DOHH2 (cell line): ENCODE data around the gene LSS.
"Not testable (repeated sequence)": the region's sequence is repeated elsewhere in the genome, so short reads cannot be mapped to it uniquely, and the experiment has no call there.

ENCODE experiments used
- H3F3A ChIP-seq: fragments of 200-600 bp; sonication (generic), shearing (Covaris generic); 2 replicates; pipeline ENCODE4 v1.6.0; 2016; ENCODE audit warnings: antibody characterized with exemption, mild to moderate bottlenecking; ENCODE audit not compliant: control insufficient read depth, insufficient read depth
- H3K27ac ChIP-seq: fragments of 200-600 bp; sonication (generic); 2 replicates; pipeline ENCODE4 v1.5.1; 2014; ENCODE audit warnings: low read depth, mild to moderate bottlenecking, low read length, moderate library complexity
- H3K27me3 ChIP-seq: fragments of 200-600 bp; sonication (generic); 2 replicates; pipeline ENCODE4 v1.6.1; 2014; ENCODE audit warnings: mild to moderate bottlenecking, low read length, mixed read lengths; ENCODE audit not compliant: control insufficient read depth
- H3K36me3 ChIP-seq: fragments of 200-600 bp; sonication (generic); 2 replicates; pipeline ENCODE4 v1.6.1; 2014; ENCODE audit warnings: mild to moderate bottlenecking, low read length, moderate library complexity, mixed read lengths; ENCODE audit not compliant: control insufficient read depth
- H3K4me1 ChIP-seq: fragments of 200-600 bp; sonication (generic); 2 replicates; pipeline ENCODE4 v1.6.1; 2014; ENCODE audit warnings: mild to moderate bottlenecking, low read length, mixed read lengths; ENCODE audit not compliant: control insufficient read depth
- H3K4me2 ChIP-seq: fragments of 200-600 bp; sonication (generic); 2 replicates; pipeline ENCODE4 v1.6.0; 2014; ENCODE audit warnings: mild to moderate bottlenecking, low read length, moderate library complexity
- H3K4me3 ChIP-seq: fragments of 200-600 bp; sonication (generic); 2 replicates; pipeline ENCODE4 v1.5.1; 2014; ENCODE audit warnings: mild to moderate bottlenecking, low read length, mixed read lengths
- H3K79me2 ChIP-seq: fragments of 200-600 bp; sonication (generic); 2 replicates; pipeline ENCODE4 v1.6.1; 2014; ENCODE audit warnings: mild to moderate bottlenecking, low read length, mixed read lengths; ENCODE audit not compliant: control insufficient read depth
- H3K9me2 ChIP-seq: fragments of 200-600 bp; sonication (generic); replicated peaks from 2 replicates; pipeline ENCODE4 v1.6.1; 2014; ENCODE audit warnings: mild to moderate bottlenecking, low read length, mixed read lengths; ENCODE audit not compliant: control insufficient read depth
- H3K9me3 ChIP-seq: fragments of 200-600 bp; sonication (generic); 2 replicates; pipeline ENCODE4 v1.6.1; 2014; ENCODE audit warnings: antibody characterized with exemption, low read length, mixed read lengths; ENCODE audit not compliant: control insufficient read depth, insufficient read depth
- H4K20me1 ChIP-seq: fragments of 200-600 bp; sonication (generic); 2 replicates; pipeline ENCODE4 v1.6.0; 2014; ENCODE audit warnings: low read depth, mild to moderate bottlenecking, antibody characterized with exemption, low read length, moderate library complexity; ENCODE audit not compliant: control insufficient read depth, insufficient read depth
- CTCF ChIP-seq: fragments of 200-600 bp; sonication (generic); IDR thresholded peaks from one replicate; pipeline ENCODE4 v1.5.1; 2014; ENCODE audit warnings: antibody characterized with exemption, mild to moderate bottlenecking, low read depth, low read length; ENCODE audit not compliant: poor library complexity, severe bottlenecking
- EZH2phosphoT487 ChIP-seq: fragments of 200-600 bp; sonication (generic); IDR thresholded peaks from 2 replicates; pipeline ENCODE4 v1.6.1; 2017; ENCODE audit warnings: borderline replicate concordance, mild to moderate bottlenecking, antibody characterized with exemption, low read length, moderate library complexity, mixed read lengths

LSS gene

DNA sequence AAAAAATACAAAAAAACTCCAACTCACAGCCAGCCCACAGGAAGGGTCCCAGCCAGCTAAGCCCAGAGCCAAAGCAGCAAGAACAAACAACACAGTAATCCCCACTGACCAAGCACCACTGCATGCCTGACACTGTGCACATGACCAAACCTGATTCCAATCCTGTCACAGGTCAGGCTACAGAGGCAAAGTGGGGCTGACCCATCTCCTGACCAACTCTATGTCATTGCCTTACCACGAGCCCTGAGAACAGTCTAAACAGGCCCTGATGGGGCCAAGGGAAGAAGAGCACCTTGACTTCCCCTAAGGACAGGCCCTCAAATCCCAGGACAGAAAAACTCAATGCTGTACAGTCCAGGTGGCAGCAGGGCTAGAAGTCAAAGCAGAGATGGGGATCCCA lies 2.4 kb downstream of the LSS start:
- Histone ChIP-seq H3K36me3 (peaks cover 74% of the 10 kb centered on the region), H3K27me3 (no peaks in the 10 kb centered on the region), H3K4me3 (peak overlapping the region; percentile 79), H3K79me2 (peaks cover 92% of the 10 kb centered on the region), H3K27ac (peak overlapping the region; percentile 51), H3K4me1 (peaks cover 30% of the 10 kb centered on the region), H4K20me1 (peaks cover 14% of the 10 kb centered on the region), H3K9me3 (no peaks in the 10 kb centered on the region), H3K4me2 (peak overlapping the region; percentile 70), H3F3A (0 out of 2 replicates have a peak, but pooled peaks cover 3% of the 10 kb centered on the region), H3K9me2 (no peaks in the 10 kb centered on the region)
- TF ChIP-seq CTCF (no peak), EZH2phosphoT487 (no peak)

- peaks cover 84% of the 10 kb centered on the region for H3K36me3 ChIP-seq
- peaks cover 14% of the 10 kb centered on the region for H4K20me1 ChIP-seq
- H3K79me2 ChIP-seq: peaks cover 88% of the 10 kb centered on the region
- not testable (repeated sequence) for H3K4me3 ChIP-seq, H3K9me2 ChIP-seq, H3K4me2 ChIP-seq, H3K27me3 ChIP-seq, H3F3A ChIP-seq, H3K9me3 ChIP-seq, H3K27ac ChIP-seq
- peaks cover 15% of the 10 kb centered on the region for H3K4me1 ChIP-seq
These were observed 4.9 kb downstream of the LSS start for GRCh38 chr21:46223661-46224060.

- peaks cover 85% of the 10 kb centered on the region for H3K79me2 ChIP-seq
- no peaks in the 10 kb centered on the region for H3F3A ChIP-seq
- H3K4me3 ChIP-seq: no peak overlapping the region
- peaks cover 15% of the 10 kb centered on the region for H3K4me1 ChIP-seq
- no peaks in the 10 kb centered on the region for H3K27me3 ChIP-seq
- H4K20me1 ChIP-seq: peaks cover 14% of the 10 kb centered on the region
- no peaks in the 10 kb centered on the region for H3K9me3 ChIP-seq
- peaks cover 83% of the 10 kb centered on the region for H3K36me3 ChIP-seq
- no peak overlapping the region for H3K4me2 ChIP-seq
- H3K9me2 ChIP-seq: no peaks in the 10 kb centered on the region
- no peak for TF ChIP-seq CTCF
- no peak for TF ChIP-seq EZH2phosphoT487
- H3K27ac ChIP-seq: no peak overlapping the region
These were observed 5.4 kb downstream of the LSS start for GRCh38 chr21:46223217-46223616.

GRCh38 chr21:46222436-46223116 lies 6.0 kb downstream of the LSS start:
- H3K27ac ChIP-seq: no peak overlapping the region
- no peak overlapping the region for H3K4me3 ChIP-seq
- TF ChIP-seq CTCF (no peak), EZH2phosphoT487 (no peak)
- H3K4me2 ChIP-seq: no peak overlapping the region
- H3K4me1 ChIP-seq: peaks cover 15% of the 10 kb centered on the region
- H3K36me3 ChIP-seq: peaks cover 78% of the 10 kb centered on the region
- H4K20me1 ChIP-seq: peaks cover 14% of the 10 kb centered on the region
- H3K9me3 ChIP-seq: no peaks in the 10 kb centered on the region
- H3K79me2 ChIP-seq: peaks cover 79% of the 10 kb centered on the region
- H3K27me3 ChIP-seq: no peaks in the 10 kb centered on the region
- H3K9me2 ChIP-seq: no peaks in the 10 kb centered on the region
- no peaks in the 10 kb centered on the region for H3F3A ChIP-seq
